AG09309 (cell line): Measurements from ENCODE around the gene VMO1.
A peak's percentile ranks its signal among the peaks of the same experiment; 100 is the strongest.

ENCODE experiments used
- DNase-seq: peaks from one replicate; pipeline ENCODE4 v3.0.0-alpha.2; 2010; ENCODE audit warnings: low read depth
- H3K4me3 ChIP-seq: 2 replicates; pipeline ENCODE4 v1.5.1; 2011; ENCODE audit warnings: mild to moderate bottlenecking, low read depth, low read length, moderate library complexity; ENCODE audit not compliant: control insufficient read depth
- TF ChIP-seq, protein P1 (sequence below): IDR thresholded peaks from 2 replicates; pipeline ENCODE4 v1.5.1; 2011; ENCODE audit warnings: mild to moderate bottlenecking, low read depth, low read length, inconsistent platforms; ENCODE audit not compliant: insufficient read depth, control insufficient read depth; ENCODE audit errors: missing control alignments

VMO1 gene

GRCh38 chr17:4802228-4802627 lies 16.1 kb upstream of the VMO1 start, which contains the start of gene C17orf114:
TSS of gene C17orf114 (minus strand) at chr17:4802328.
- TF ChIP-seq, protein P1, sequence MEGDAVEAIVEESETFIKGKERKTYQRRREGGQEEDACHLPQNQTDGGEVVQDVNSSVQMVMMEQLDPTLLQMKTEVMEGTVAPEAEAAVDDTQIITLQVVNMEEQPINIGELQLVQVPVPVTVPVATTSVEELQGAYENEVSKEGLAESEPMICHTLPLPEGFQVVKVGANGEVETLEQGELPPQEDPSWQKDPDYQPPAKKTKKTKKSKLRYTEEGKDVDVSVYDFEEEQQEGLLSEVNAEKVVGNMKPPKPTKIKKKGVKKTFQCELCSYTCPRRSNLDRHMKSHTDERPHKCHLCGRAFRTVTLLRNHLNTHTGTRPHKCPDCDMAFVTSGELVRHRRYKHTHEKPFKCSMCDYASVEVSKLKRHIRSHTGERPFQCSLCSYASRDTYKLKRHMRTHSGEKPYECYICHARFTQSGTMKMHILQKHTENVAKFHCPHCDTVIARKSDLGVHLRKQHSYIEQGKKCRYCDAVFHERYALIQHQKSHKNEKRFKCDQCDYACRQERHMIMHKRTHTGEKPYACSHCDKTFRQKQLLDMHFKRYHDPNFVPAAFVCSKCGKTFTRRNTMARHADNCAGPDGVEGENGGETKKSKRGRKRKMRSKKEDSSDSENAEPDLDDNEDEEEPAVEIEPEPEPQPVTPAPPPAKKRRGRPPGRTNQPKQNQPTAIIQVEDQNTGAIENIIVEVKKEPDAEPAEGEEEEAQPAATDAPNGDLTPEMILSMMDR = no peak
- no peak for DNase-seq
- no peak within 1 kb of the TSS for H3K4me3 ChIP-seq

DNA sequence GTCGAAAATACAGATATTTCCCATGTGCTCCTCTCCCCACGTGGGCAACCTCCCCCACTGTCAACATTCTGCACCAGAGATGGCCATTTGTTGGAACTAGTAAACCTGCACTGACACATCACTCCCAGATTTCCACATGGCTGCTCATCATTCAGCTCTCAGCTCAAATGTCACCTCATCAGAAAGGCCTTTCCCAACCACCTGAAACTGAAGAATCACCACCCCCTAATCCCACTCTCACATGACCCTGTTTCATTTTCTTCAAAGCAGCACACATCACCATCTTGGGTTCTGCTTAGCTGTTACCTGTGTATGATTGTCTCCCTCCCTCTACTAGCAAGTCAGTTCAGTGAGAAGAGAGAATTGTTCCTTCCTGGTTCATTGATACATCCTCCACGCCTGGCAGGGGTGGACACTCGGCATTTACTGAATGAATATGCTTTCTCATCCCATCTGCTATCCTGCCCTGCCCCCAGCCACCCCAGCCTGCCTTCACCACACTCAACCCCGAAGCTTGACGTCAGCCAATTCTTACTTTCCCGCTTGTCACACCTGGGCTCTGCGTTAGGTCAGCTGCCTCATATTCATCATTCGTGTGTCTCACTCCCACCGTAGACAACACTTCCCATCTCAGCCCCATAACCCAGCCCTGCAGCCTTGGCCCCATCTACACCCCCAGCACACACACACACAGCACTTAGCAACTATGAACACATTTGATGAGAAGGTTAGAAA lies 14.5 kb upstream of the VMO1 start:
- no peak for DNase-seq
- H3K4me3 ChIP-seq = no peak overlapping the region
- TF ChIP-seq, protein P1 = no peak

DNA sequence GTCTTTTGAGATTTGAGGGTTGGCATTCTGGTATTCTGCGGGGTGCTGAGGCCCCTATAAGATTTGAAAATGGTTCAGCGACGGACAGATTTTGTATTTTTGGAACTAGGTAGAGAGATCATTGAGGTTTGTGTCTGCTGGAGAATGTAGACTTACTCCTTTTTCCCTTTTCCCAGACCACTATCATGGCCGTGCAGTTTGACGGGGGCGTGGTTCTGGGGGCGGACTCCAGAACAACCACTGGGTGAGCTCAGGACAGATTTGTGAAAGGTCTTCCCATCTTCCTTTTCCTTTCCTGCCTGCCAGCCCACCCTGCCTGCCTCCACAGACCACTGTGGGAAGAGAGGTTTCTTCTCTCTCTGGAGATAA lies 10.4 kb upstream of the VMO1 start:
- TF ChIP-seq, protein P1 = no peak
- no peak for DNase-seq
- H3K4me3 ChIP-seq = peak overlapping the region; percentile 96

DNA sequence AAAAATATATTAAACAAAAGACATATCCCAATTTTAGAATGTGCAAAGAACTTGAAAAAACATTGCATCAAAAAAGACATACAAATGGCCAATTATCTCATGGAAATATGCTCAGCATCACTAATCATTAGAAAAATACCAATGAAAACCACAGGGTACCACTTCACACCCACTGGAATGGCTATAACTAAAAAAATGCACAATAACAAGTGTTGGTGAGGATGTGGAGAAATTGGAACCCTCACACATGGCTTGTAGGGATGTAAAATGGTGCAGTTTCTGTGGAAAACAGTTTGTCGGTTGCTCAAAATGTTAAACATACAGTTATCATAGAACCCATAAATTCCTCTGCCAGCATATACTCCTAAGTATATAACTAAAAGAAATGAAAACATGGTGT lies 9.0 kb upstream of the VMO1 start:
- TF ChIP-seq, protein P1 = no peak
- DNase-seq = no peak
- H3K4me3 ChIP-seq = no peak overlapping the region

DNA sequence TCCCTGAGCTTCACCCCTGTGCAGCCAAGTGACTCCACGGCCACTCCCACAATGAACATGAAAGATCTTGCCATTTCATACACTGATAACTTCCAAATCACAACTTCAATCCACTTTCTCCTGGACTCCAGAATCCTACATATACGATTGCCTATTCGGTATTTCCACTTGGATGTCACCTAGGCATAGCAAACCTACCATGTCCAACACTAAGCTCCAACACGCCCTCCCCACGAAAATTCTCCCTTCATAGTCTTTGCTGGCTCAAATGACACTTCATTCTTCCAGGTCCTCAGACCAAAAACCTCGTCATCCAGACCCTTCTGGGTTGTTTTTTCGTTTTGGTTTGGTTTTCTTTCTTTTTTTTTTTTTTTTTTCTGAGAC lies 4.5 kb upstream of the VMO1 start:
- no peak for DNase-seq
- H3K4me3 ChIP-seq = peak overlapping the region; percentile 64

DNA sequence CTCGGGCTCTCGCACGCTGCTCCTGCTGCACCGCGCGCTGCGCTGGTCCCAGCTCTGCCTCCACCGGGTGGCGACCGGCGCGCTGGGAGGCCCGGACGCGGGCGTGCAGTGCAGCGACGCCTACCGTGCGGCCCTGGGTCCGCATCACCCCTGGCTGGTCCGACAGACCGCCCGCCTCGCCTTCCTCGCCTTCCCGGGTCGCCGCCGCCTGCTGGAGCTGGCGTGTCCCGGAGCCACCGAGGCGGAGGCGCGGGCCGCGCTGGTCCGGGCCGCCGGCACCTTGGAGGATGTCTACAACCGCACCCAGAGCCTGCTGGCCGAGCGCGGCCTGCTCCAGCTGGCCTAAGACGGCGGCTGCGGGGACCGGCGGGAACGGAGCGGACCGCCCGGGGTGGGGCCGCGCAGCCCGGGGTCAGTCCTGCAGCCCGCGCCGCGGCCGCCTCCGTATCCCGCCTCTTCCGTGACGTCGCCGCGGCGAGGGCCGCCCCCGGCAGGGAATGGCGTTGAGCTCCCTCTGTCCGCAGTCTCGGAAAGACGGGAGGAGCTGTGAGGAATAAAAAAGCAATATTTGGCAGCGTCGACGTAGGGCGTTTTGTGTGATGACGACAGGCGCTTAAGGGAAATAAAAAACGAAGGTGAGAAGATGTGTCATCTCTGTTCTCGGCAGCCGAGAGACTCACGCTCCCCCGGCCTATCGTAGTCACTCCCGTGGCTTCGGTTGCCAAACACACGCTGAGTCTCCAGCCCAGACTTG lies 4.0 kb upstream of the VMO1 start:
- DNase-seq = peak; percentile 55
- TF ChIP-seq, protein P1 = peak; percentile 61

More for the DNA sequence above, 4.5 kb upstream of the VMO1 start:
- TF ChIP-seq, protein P1 = no peak

More for the DNA sequence above, 4.0 kb upstream of the VMO1 start:
- H3K4me3 ChIP-seq = peak overlapping the region; percentile 64
